ENCODE measurements around the gene VPS37C.

DNA sequence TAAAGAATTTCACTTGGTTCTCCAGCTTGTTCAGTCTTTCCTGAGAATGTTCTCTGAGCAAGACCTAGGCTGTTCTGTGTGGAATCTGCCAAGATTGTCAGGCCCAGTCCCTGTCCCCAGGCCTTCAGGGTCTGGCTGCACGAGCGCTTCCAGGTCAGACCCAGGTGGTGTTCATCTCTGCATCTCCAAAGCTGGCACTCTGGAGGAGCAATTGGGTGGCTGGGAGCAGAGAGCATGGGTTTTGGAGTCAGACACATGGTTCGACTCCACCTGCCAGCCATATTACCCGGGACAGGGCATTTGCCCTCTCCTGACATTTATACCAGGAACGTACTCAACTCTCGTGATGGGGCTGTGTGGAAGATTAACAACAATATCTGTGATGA, 50.2 kb downstream of the VPS37C start:
- TF ChIP-seq POLR2A (IDR thresholded peaks at IDR 0.05; ENCODE audit: low read depth, low read length) (no peak), POLR2AphosphoS5 (IDR thresholded peaks at IDR 0.05; ENCODE audit: low read depth, low read length) (no peak), TAF1 (IDR thresholded peaks at IDR 0.05; ENCODE audit: borderline replicate concordance, low read depth, low read length) (no peak)
